CD4-positive, alpha-beta T cell (primary cell): ENCODE data around the gene DSTN. TPM values are rescaled to one million over a fixed set of nuclear protein-coding genes. Genes with fewer than 3 reads are reported as not detected.

Source experiments
- ATAC-seq: fragments of 200-7000 bp; cut with Tn5 transposase; one replicate; pipeline ENCODE4 v1.10.0; 2022; ENCODE audit warnings: mild to moderate bottlenecking; ENCODE audit not compliant: poor library complexity
- CTCF ChIA-PET: fragments of 350-600 bp; sonication (Branson Sonifier 250); formaldehyde crosslinking; loops from one replicate; lab custom pipeline; 2021; ENCODE audit warnings: antibody characterized with exemption, inconsistent platforms; lab: Charles Lee
- POLR2A ChIA-PET: fragments of 350-600 bp; sonication (Branson Sonifier 250); formaldehyde crosslinking; loops from one replicate; lab custom pipeline; 2021; ENCODE audit warnings: antibody characterized with exemption, inconsistent platforms; lab: Charles Lee
- DNase-seq, 14 experiments: peaks; one replicate each; pipeline ENCODE4 v3.0.0-alpha.2; 2013 to 2020; ENCODE audit warnings: mixed read lengths in 2 of 14
- H3K27ac ChIP-seq, 2 donors: one replicate each; pipeline versions ENCODE4 v1.5.1 to v1.7.0; 2013; ENCODE audit warnings: low read length in 2 of 2, low read depth in 1 of 2, mild to moderate bottlenecking in 1 of 2
- H3K27me3 ChIP-seq, 2 experiments: 1 replicate in 1 of 2; 2 replicates in 1 of 2; pipeline versions ENCODE4 v1.6.1 to v1.7.0; 2013; ENCODE audit warnings: low read length in 2 of 2, control low read depth in 1 of 2, mild to moderate bottlenecking in 1 of 2, moderate library complexity in 1 of 2; ENCODE audit not compliant: insufficient read depth in 2 of 2, control insufficient read depth in 1 of 2
- H3K36me3 ChIP-seq: one replicate; pipeline ENCODE4 v1.6.1; 2013; ENCODE audit warnings: low read length, control low read depth; ENCODE audit not compliant: insufficient read depth
- H3K4me1 ChIP-seq: one replicate; pipeline ENCODE4 v1.6.1; 2013; ENCODE audit warnings: low read length, control low read depth; ENCODE audit not compliant: insufficient read depth
- H3K4me3 ChIP-seq: one replicate; pipeline ENCODE4 v1.5.1; 2013; ENCODE audit warnings: mild to moderate bottlenecking, low read length, moderate library complexity
- H3K9me3 ChIP-seq, 2 experiments: 1 replicate in 1 of 2; 2 replicates in 1 of 2; pipeline versions ENCODE4 v1.6.1 to v1.7.0; 2013; ENCODE audit warnings: low read length in 2 of 2, mild to moderate bottlenecking in 2 of 2, control low read depth in 1 of 2, moderate library complexity in 1 of 2; ENCODE audit not compliant: control insufficient read depth in 1 of 2, insufficient read depth in 1 of 2
- H3K27ac Mint-ChIP-seq: one replicate; pipeline ENCODE4 v1.8.0; 2020; ENCODE audit warnings: mixed read lengths
- H3K27me3 Mint-ChIP-seq: one replicate; pipeline ENCODE4 v1.8.0; 2021; ENCODE audit warnings: mixed read lengths
- H3K36me3 Mint-ChIP-seq: one replicate; pipeline ENCODE4 v1.8.0; 2021; ENCODE audit warnings: low read depth, mixed read lengths
- H3K4me1 Mint-ChIP-seq: one replicate; pipeline ENCODE4 v1.8.0; 2021; ENCODE audit warnings: low read depth, mixed read lengths
- H3K4me3 Mint-ChIP-seq: one replicate; pipeline ENCODE4 v1.8.0; 2020; ENCODE audit warnings: mild to moderate bottlenecking, mixed read lengths
- H3K9me3 Mint-ChIP-seq: one replicate; pipeline ENCODE4 v1.8.0; 2020; ENCODE audit warnings: mixed read lengths
- intact Hi-C, 2 experiments: fragments of 100-400 bp; cut with DNase I in 1 of 2; cut with micrococcal nuclease in 1 of 2; formaldehyde crosslinking; loops; one replicate each; pipeline versions ENCODE4 v1.15.1 to v1.9.0; 2023 to 2025; cut with DNase I, micrococcal nuclease
- total RNA-seq, 174 experiments: library from RNA in 2 of 174; stranded (reverse) in 2 of 174; gene quantifications; one replicate each; pipeline ENCODE4 v1.2.3 and lab custom pipeline; 2021 to 2026
- TF ChIP-seq, protein P1 (sequence below): fragments of 200-600 bp; IDR thresholded peaks from one replicate; pipeline ENCODE4 v1.8.0; 2022; ENCODE audit warnings: antibody characterized with exemption, mild to moderate bottlenecking

The DSTN gene
- total RNA-seq, 2 experiments from 2014 or later: 36.0 to 38.9 TPM

GRCh38 chr20:17562804-17563305 lies 7.0 kb upstream of the DSTN start:
- CTCF ChIA-PET: no interaction called here

GRCh38 chr20:17565169-17565845 lies 4.6 kb upstream of the DSTN start:
- no peak overlapping the region for H3K4me3 ChIP-seq
- intact Hi-C loops: loop anchor here in 1 of 2 experiments (5.0 to 10.0 kb wide), 4 partner anchors 407 to 1229 kb away; partner anchors contain the start of genes KAT14, PET117 and ZNF133
- DNase-seq (no peak), ATAC-seq (no peak)
- Mint-ChIP-seq H3K9me3 (peaks cover 3% of the 10 kb centered on the region), H3K4me3 (no peak overlapping the region), H3K36me3 (peaks cover 6% of the 10 kb centered on the region), H3K27ac (no peak overlapping the region), H3K27me3 (no peaks in the 10 kb centered on the region), H3K4me1 (no peaks in the 10 kb centered on the region)
- peaks cover 0 to 5% of the 10 kb centered on the region in 2 experiments for H3K9me3 ChIP-seq
- TF ChIP-seq, protein P1, sequence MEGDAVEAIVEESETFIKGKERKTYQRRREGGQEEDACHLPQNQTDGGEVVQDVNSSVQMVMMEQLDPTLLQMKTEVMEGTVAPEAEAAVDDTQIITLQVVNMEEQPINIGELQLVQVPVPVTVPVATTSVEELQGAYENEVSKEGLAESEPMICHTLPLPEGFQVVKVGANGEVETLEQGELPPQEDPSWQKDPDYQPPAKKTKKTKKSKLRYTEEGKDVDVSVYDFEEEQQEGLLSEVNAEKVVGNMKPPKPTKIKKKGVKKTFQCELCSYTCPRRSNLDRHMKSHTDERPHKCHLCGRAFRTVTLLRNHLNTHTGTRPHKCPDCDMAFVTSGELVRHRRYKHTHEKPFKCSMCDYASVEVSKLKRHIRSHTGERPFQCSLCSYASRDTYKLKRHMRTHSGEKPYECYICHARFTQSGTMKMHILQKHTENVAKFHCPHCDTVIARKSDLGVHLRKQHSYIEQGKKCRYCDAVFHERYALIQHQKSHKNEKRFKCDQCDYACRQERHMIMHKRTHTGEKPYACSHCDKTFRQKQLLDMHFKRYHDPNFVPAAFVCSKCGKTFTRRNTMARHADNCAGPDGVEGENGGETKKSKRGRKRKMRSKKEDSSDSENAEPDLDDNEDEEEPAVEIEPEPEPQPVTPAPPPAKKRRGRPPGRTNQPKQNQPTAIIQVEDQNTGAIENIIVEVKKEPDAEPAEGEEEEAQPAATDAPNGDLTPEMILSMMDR: no peak
- POLR2A ChIA-PET: interaction anchor here (0.7 kb wide), 1 partner anchor 9 kb away, joined by 3 read pairs; no protein-coding TSS in a partner anchor
- H3K27ac ChIP-seq: no peak overlapping the region
- CTCF ChIA-PET: no interaction called here
- no peaks in the 10 kb centered on the region for H3K36me3 ChIP-seq
- peaks cover 11% of the 10 kb centered on the region for H3K4me1 ChIP-seq
- H3K27me3 ChIP-seq: no peaks in the 10 kb centered on the region

More at GRCh38 chr20:17562804-17563305, 7.0 kb upstream of the DSTN start:
- DNase-seq (no peak), ATAC-seq (no peak)
- Mint-ChIP-seq H3K4me1 (no peaks in the 10 kb centered on the region), H3K27ac (no peak overlapping the region), H3K27me3 (no peaks in the 10 kb centered on the region), H3K9me3 (peaks cover 3% of the 10 kb centered on the region), H3K36me3 (no peaks in the 10 kb centered on the region), H3K4me3 (no peak overlapping the region)
- Histone ChIP-seq H3K36me3 (no peaks in the 10 kb centered on the region), H3K4me1 (peaks cover 4% of the 10 kb centered on the region), H3K9me3 (peaks cover 0 to 5% of the 10 kb centered on the region in 2 experiments), H3K27ac (no peak overlapping the region), H3K4me3 (no peak overlapping the region), H3K27me3 (no peaks in the 10 kb centered on the region)
- TF ChIP-seq, protein P1: no peak
- POLR2A ChIA-PET: no interaction called here
- intact Hi-C loops: loop anchor here in 1 of 2 experiments (10.0 kb wide), 2 partner anchors 722 to 1232 kb away; partner anchors contain the start of gene ZNF133

GRCh38 chr20:17566345-17566744 lies 3.5 kb upstream of the DSTN start:
- ATAC-seq (no peak), DNase-seq (no peak)
- Histone ChIP-seq H3K4me3 (no peak overlapping the region), H3K27me3 (no peaks in the 10 kb centered on the region), H3K27ac (no peak overlapping the region), H3K9me3 (peaks cover 0 to 5% of the 10 kb centered on the region in 2 experiments), H3K4me1 (peaks cover 17% of the 10 kb centered on the region), H3K36me3 (no peaks in the 10 kb centered on the region)
- H3K9me3 Mint-ChIP-seq: peaks cover 3% of the 10 kb centered on the region
- H3K27ac Mint-ChIP-seq: no peak overlapping the region
- ChIA-PET CTCF (no interaction called here), POLR2A (no interaction called here)
- intact Hi-C loops: loop anchor here in 1 of 2 experiments (5.0 to 10.0 kb wide), 4 partner anchors 406 to 1228 kb away; partner anchors contain the start of genes KAT14, PET117 and ZNF133
- peaks cover 7% of the 10 kb centered on the region for H3K4me1 Mint-ChIP-seq
- H3K36me3 Mint-ChIP-seq: peaks cover 14% of the 10 kb centered on the region
- H3K4me3 Mint-ChIP-seq: no peak overlapping the region
- H3K27me3 Mint-ChIP-seq: no peaks in the 10 kb centered on the region
- TF ChIP-seq, protein P1: no peak
